ENCODE data around the gene TPM1.

Gene TPM1

DNA sequence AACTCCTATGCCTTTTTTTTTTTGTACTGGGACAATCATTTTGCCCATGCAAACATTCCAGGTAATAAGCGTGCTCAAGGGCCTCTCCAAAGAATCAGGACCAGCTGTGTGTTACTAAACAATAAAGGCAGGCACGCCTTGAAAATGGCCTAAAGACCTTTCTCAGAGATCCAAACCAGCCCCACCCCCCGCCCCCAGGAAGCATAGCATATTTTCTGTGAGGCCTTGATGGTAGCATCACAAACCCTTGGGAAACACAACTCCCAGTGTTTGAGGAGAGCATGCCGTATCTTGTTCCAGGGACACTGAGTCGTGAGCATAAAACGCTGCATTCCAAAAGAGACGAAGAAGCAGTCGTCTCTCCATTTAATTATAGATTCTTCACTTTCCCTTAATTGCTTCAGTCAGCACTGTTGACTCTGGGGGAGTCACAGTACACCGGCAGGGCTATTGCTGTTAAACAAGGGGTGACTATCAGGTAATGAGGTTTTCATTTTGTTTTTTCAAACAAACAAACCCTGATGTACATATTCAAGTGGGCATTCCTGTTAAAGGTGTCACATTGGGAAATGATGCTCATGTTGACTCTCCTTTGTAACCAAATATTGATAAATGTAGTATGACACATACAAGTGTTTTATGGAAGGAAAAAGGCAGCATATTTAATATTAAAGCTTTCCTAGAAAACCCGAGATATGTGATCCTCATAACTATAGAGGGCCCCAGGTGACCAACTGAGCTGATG, 4.4 kb upstream of the TPM1 start:
- Histone ChIP-seq H3K4me1 (ENCODE audit: control insufficient read depth in 1 of 2, insufficient read depth in 1 of 2, low read depth in 1 of 2, low read length in 1 of 2) (peaks cover 11% of the 10 kb centered on the region in 2 experiments), H3K9me3 (no peaks in the 10 kb centered on the region), H3K4me3 (ENCODE audit: low read depth in 1 of 2, low read length in 1 of 2) (no peak overlapping the region), H3K27ac (no peak overlapping the region), H3K36me3 (no peaks in the 10 kb centered on the region), H3K27me3 (peaks cover 100% of the 10 kb centered on the region)
- TF ChIP-seq, protein P1, sequence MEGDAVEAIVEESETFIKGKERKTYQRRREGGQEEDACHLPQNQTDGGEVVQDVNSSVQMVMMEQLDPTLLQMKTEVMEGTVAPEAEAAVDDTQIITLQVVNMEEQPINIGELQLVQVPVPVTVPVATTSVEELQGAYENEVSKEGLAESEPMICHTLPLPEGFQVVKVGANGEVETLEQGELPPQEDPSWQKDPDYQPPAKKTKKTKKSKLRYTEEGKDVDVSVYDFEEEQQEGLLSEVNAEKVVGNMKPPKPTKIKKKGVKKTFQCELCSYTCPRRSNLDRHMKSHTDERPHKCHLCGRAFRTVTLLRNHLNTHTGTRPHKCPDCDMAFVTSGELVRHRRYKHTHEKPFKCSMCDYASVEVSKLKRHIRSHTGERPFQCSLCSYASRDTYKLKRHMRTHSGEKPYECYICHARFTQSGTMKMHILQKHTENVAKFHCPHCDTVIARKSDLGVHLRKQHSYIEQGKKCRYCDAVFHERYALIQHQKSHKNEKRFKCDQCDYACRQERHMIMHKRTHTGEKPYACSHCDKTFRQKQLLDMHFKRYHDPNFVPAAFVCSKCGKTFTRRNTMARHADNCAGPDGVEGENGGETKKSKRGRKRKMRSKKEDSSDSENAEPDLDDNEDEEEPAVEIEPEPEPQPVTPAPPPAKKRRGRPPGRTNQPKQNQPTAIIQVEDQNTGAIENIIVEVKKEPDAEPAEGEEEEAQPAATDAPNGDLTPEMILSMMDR (IDR thresholded peaks at IDR 0.05) = no peak

DNA sequence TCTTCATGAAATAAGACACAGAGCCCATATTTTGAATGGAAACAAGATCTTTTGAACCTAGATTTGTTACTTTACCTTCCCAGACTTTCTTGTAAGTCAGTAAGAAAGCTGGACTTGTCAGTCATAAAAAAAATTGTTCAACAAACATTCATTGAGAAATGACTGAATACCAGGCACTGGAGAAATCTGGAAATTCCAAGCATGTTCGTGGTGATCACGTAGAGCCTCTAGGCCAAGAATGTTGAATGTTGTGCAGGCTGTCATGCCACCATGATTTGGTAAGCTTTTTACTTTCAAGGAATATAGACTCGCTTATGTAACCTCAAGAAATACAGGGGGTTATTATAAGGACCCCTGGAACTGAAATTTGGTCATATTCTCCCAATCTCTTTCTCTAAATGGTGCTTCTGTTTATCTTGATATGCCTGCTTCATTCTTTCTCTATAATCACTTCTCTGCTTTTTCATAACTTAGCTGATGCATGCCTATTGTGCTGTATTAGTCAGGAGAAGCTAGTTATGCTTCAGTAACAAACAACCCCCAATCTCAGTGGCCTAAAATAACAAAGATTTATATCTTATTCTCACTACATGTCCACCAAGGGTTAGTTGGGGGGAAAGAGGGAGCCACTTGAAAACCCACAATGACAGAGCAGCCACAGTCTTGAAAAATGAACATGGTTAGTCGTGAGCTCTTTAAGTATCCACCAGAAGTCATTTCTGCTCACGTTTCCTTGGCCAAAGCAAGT, 3.4 kb upstream of the TPM1 start:
- TF ChIP-seq, protein P1 (IDR thresholded peaks at IDR 0.05) = no peak

DNA sequence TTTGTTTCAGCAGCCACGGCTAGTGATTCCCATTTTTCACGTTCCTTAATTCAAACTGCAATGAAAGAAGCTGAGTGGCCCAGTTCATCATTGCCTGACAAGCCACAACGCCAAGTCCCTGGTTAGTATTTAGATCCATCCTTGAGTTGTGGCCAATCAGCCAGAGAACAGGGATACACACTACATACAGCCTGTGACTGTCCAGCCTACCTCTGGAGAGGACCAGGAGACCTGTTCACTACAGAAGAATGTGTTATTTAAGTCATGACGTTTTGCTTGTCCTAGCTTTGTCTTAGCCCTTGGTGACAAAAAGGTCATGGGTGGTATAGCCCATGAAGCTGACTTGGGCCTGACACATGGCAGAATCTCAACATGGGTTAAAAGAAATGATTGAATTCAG, 2.7 kb upstream of the TPM1 start:
- H3K4me1 ChIP-seq (ENCODE audit: control insufficient read depth in 1 of 2, insufficient read depth in 1 of 2, low read depth in 1 of 2, low read length in 1 of 2) = peaks cover 20 to 25% of the 10 kb centered on the region in 2 experiments
- peaks cover 100% of the 10 kb centered on the region for H3K27me3 ChIP-seq
- H3K4me3 ChIP-seq (ENCODE audit: low read depth in 1 of 2, low read length in 1 of 2) = no peak overlapping the region
- no peaks in the 10 kb centered on the region for H3K9me3 ChIP-seq
- no peak overlapping the region for H3K27ac ChIP-seq
- TF ChIP-seq, protein P1 (IDR thresholded peaks at IDR 0.05) = no peak
- no peaks in the 10 kb centered on the region for H3K36me3 ChIP-seq

More for the DNA sequence above, 3.4 kb upstream of the TPM1 start:
- no peaks in the 10 kb centered on the region for H3K9me3 ChIP-seq
- H3K4me1 ChIP-seq (ENCODE audit: control insufficient read depth in 1 of 2, insufficient read depth in 1 of 2, low read depth in 1 of 2, low read length in 1 of 2) = peaks cover 20% of the 10 kb centered on the region in 2 experiments
- H3K36me3 ChIP-seq = no peaks in the 10 kb centered on the region
- H3K4me3 ChIP-seq (ENCODE audit: low read depth in 1 of 2, low read length in 1 of 2) = no peak overlapping the region
- H3K27me3 ChIP-seq = peaks cover 100% of the 10 kb centered on the region
- H3K27ac ChIP-seq = no peak overlapping the region

DNA sequence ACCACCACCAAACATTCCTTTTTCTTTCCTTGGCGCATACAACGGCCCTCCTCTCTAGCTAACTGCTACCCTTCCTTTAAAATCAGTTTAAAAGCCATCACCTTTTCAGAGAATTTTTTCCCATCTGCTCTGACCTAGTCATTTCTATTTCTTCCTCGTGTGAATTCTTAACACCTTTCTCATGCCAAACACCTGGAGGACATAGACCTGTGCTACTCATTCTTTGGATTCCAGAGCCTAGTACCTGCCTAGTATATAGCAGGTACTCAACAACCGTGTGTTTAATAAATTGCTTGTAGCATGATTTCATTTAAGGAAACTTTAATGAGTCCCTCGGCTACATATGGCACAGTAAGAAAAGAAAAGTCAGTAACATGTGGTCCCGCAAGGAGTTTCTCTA, 2.0 kb upstream of the TPM1 start:
- Histone ChIP-seq H3K36me3 (no peaks in the 10 kb centered on the region), H3K4me1 (ENCODE audit: control insufficient read depth in 1 of 2, insufficient read depth in 1 of 2, low read depth in 1 of 2, low read length in 1 of 2) (peaks cover 20 to 29% of the 10 kb centered on the region in 2 experiments), H3K27me3 (peaks cover 100% of the 10 kb centered on the region), H3K9me3 (no peaks in the 10 kb centered on the region), H3K27ac (no peak overlapping the region), H3K4me3 (ENCODE audit: low read depth in 1 of 2, low read length in 1 of 2) (no peak overlapping the region)
- TF ChIP-seq, protein P1 (IDR thresholded peaks at IDR 0.05) = no peak

DNA sequence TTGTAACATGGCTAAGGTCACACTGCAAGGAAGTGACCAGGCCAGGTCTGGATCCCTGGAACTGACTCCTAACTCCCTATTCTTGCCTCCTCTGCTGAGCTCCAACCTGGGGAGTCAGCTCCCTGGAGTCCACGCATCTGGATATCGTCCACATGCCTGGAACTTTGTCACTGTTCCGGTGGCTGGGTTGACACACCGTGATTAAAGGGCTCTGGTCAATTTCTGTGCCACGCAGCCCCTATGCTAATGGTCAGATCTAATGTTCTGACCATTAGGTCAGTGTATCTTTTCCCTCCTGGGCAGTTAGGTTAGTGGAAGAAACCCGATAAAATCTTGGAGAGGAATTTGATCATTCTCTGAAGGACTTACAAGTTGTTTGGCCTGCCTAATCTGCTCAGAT, 1.6 kb upstream of the TPM1 start:
- no peaks in the 10 kb centered on the region for H3K9me3 ChIP-seq
- no peak overlapping the region for H3K4me3 ChIP-seq (ENCODE audit: low read depth in 1 of 2, low read length in 1 of 2)
- TF ChIP-seq, protein P1 (IDR thresholded peaks at IDR 0.05) = no peak
- H3K36me3 ChIP-seq = no peaks in the 10 kb centered on the region
- no peak overlapping the region for H3K27ac ChIP-seq
- H3K27me3 ChIP-seq = peaks cover 100% of the 10 kb centered on the region
- H3K4me1 ChIP-seq (ENCODE audit: control insufficient read depth in 1 of 2, insufficient read depth in 1 of 2, low read depth in 1 of 2, low read length in 1 of 2) = peaks cover 20 to 33% of the 10 kb centered on the region in 2 experiments
